Activated CD4-positive, alpha-beta T cell treated with anti-CD3 and anti-CD28 coated beads, Interleukin-2, amount 10 ng/mL, durations not matched to agents 24 days and 14 days (primary cell): ENCODE measurements around the gene CDK4. TPM values are rescaled to one million over a fixed set of nuclear protein-coding genes. Genes with fewer than 3 reads are reported as not detected.

ENCODE experiments used
- total RNA-seq: library from RNA; stranded (reverse); gene quantifications from 2 replicates; pipeline ENCODE4 v1.2.3, GENCODE V29; 2022

The CDK4 gene
- total RNA-seq, 1 donor from 2014 or later: 248 TPM

Other genes starting within 250 kb of the CDK4 start
- gene DDIT3, start 231.8 kb downstream of the CDK4 start, total RNA-seq: 15.3 and 16.7 TPM in 2 replicates
- 67.5 and 67.8 TPM in 2 replicates for gene MBD6, start 229.5 kb downstream of the CDK4 start, total RNA-seq
- 78.9 and 80.9 TPM in 2 replicates for gene DCTN2, start 205.1 kb downstream of the CDK4 start, total RNA-seq
- gene KIF5A, start 202.3 kb downstream of the CDK4 start, total RNA-seq: 1.8 and 2.4 TPM in 2 replicates
- 21.5 and 23.0 TPM in 2 replicates for gene PIP4K2C, start 161.1 kb downstream of the CDK4 start, total RNA-seq
- gene DTX3, start 147.5 kb downstream of the CDK4 start, total RNA-seq: 15.9 and 18.3 TPM in 2 replicates
- 1.6 and 1.7 TPM in 2 replicates for gene ARHGEF25, start 140.9 kb downstream of the CDK4 start, total RNA-seq
- 4.6 and 5.7 TPM in 2 replicates for gene B4GALNT1, start 119.1 kb downstream of the CDK4 start, total RNA-seq
- gene OS9, start 58.2 kb downstream of the CDK4 start, total RNA-seq: 84.3 and 92.6 TPM in 2 replicates
- 27.1 and 28.2 TPM in 2 replicates for gene AGAP2, start 13.6 kb downstream of the CDK4 start, total RNA-seq
- 19.2 and 19.4 TPM in 2 replicates for gene TSPAN31, start 7.3 kb downstream of the CDK4 start, total RNA-seq
- 21.6 and 22.7 TPM in 2 replicates for gene MARCHF9, start 2.8 kb upstream of the CDK4 start, total RNA-seq
- 12.3 and 12.7 TPM in 2 replicates for gene CYP27B1, start 14.8 kb upstream of the CDK4 start, total RNA-seq
- 72.2 and 79.8 TPM in 2 replicates for gene METTL1, start 19.8 kb upstream of the CDK4 start, total RNA-seq
- gene EEF1AKMT3, start 20.3 kb upstream of the CDK4 start, total RNA-seq: 5.2 and 6.1 TPM in 2 replicates
- 62.5 and 64.3 TPM in 2 replicates for gene TSFM, start 30.5 kb upstream of the CDK4 start, total RNA-seq
- 1.2 and 1.9 TPM in 2 replicates for gene AVIL, start 66.4 kb upstream of the CDK4 start, total RNA-seq
- 81.4 and 82.7 TPM in 2 replicates for gene CTDSP2, start 94.4 kb upstream of the CDK4 start, total RNA-seq
- gene ATP23, start 189.3 kb upstream of the CDK4 start, total RNA-seq: 8.3 and 10.7 TPM in 2 replicates